ENCODE data around the gene DAND5. TPM values are rescaled to one million over a fixed set of nuclear protein-coding genes. Genes with fewer than 3 reads are reported as not detected.

Gene DAND5
- total and polyA plus RNA-seq, 9 of the 15 experiments (the other 6 are each of a cell fraction or from before 2014, with no cell fraction given), result 0.22 to 0.83 (median 0.60) TPM

GRCh38 chr19:12985049-12985776 lies 15.8 kb downstream of the DAND5 start (continued):
- TF ChIP-seq THAP12 (CRISPR knock-in tag; IDR thresholded peaks at IDR 0.05), result no peak
- no peak for TF ChIP-seq HSF4 (CRISPR knock-in tag; IDR thresholded peaks at IDR 0.05; ENCODE audit: borderline replicate concordance)
- TF ChIP-seq ID3 (CRISPR knock-in tag; IDR thresholded peaks at IDR 0.05), result no peak
- no peak for TF ChIP-seq ID3 (tag; IDR thresholded peaks at IDR 0.05)
- no peak for TF ChIP-seq ZFPM2 (CRISPR knock-in tag; IDR thresholded peaks at IDR 0.05)
- TF ChIP-seq KDM2B (CRISPR knock-in tag; IDR thresholded peaks at IDR 0.05), result no peak
- no peak for TF ChIP-seq CHAMP1 (IDR thresholded peaks at IDR 0.05)
- TF ChIP-seq ZNF232 (CRISPR knock-in tag; IDR thresholded peaks at IDR 0.05), result no peak
- no peak for TF ChIP-seq NR2C2 (CRISPR knock-in tag; IDR thresholded peaks at IDR 0.05)
- peak; percentile 75 for TF ChIP-seq NR2C2 (tag; IDR thresholded peaks at IDR 0.05)
- TF ChIP-seq MAX (CRISPR knock-in tag; IDR thresholded peaks at IDR 0.05), result peak; percentile 100
- TF ChIP-seq ELF2 (CRISPR knock-in tag; IDR thresholded peaks at IDR 0.05), result 0 out of 2 replicates have a peak, but pooled peaks have one; percentile 19
- TF ChIP-seq RBFOX2 (IDR thresholded peaks at IDR 0.05; ENCODE audit: low read depth, low read length), result peak; percentile 45
- no peak for TF ChIP-seq ZNF77 (CRISPR knock-in tag; IDR thresholded peaks at IDR 0.05)
- peak; percentile 97 to 99 for TF ChIP-seq MNT (conservative IDR thresholded peaks at IDR 0.05)
- TF ChIP-seq ZNF277 (CRISPR knock-in tag; IDR thresholded peaks at IDR 0.05; ENCODE audit: borderline replicate concordance), result no peak
- TF ChIP-seq ZNF57 (CRISPR knock-in tag; IDR thresholded peaks at IDR 0.05), result no peak
- TF ChIP-seq RFX1 (IDR thresholded peaks at IDR 0.05), result no peak

Measured in K562 (cell line).